Measurements from ENCODE around the gene PTPRK.

DNA sequence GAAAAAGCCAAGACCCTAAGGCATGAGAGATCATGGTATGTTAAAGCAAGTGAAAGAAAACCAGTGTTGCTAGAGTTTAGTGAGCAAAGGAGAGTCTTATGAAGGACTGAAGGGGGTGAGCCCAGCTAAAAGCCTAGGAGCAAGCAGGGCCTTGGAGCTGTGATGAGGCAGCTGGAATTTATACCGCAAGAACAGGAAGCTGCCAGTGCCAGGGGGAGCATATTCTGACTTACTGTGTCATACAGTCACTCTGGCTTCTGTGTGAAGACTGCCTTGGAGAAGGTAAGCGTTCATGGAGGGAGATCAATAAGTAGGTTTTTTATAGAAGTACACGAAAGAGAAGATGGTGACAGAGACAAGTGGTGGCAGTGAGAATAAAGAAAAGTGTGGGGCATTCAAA lies 310.6 kb downstream of the PTPRK start:
- no peak for TF ChIP-seq OSR1 (CRISPR knock-in tag; IDR thresholded peaks at IDR 0.05)
- TF ChIP-seq RARB (CRISPR knock-in tag; IDR thresholded peaks at IDR 0.05) = no peak
- TF ChIP-seq, protein P1, sequence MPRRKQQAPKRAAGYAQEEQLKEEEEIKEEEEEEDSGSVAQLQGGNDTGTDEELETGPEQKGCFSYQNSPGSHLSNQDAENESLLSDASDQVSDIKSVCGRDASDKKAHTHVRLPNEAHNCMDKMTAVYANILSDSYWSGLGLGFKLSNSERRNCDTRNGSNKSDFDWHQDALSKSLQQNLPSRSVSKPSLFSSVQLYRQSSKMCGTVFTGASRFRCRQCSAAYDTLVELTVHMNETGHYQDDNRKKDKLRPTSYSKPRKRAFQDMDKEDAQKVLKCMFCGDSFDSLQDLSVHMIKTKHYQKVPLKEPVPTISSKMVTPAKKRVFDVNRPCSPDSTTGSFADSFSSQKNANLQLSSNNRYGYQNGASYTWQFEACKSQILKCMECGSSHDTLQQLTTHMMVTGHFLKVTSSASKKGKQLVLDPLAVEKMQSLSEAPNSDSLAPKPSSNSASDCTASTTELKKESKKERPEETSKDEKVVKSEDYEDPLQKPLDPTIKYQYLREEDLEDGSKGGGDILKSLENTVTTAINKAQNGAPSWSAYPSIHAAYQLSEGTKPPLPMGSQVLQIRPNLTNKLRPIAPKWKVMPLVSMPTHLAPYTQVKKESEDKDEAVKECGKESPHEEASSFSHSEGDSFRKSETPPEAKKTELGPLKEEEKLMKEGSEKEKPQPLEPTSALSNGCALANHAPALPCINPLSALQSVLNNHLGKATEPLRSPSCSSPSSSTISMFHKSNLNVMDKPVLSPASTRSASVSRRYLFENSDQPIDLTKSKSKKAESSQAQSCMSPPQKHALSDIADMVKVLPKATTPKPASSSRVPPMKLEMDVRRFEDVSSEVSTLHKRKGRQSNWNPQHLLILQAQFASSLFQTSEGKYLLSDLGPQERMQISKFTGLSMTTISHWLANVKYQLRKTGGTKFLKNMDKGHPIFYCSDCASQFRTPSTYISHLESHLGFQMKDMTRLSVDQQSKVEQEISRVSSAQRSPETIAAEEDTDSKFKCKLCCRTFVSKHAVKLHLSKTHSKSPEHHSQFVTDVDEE (CRISPR knock-in tag; IDR thresholded peaks at IDR 0.05) = no peak
- TF ChIP-seq, protein P2, sequence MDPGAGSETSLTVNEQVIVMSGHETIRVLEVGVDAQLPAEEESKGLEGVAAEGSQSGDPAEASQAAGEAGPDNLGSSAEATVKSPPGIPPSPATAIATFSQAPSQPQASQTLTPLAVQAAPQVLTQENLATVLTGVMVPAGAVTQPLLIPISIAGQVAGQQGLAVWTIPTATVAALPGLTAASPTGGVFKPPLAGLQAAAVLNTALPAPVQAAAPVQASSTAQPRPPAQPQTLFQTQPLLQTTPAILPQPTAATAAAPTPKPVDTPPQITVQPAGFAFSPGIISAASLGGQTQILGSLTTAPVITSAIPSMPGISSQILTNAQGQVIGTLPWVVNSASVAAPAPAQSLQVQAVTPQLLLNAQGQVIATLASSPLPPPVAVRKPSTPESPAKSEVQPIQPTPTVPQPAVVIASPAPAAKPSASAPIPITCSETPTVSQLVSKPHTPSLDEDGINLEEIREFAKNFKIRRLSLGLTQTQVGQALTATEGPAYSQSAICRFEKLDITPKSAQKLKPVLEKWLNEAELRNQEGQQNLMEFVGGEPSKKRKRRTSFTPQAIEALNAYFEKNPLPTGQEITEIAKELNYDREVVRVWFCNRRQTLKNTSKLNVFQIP (CRISPR knock-in tag; IDR thresholded peaks at IDR 0.05; ENCODE audit: borderline replicate concordance, low read depth) = no peak
- TF ChIP-seq, protein P3, sequence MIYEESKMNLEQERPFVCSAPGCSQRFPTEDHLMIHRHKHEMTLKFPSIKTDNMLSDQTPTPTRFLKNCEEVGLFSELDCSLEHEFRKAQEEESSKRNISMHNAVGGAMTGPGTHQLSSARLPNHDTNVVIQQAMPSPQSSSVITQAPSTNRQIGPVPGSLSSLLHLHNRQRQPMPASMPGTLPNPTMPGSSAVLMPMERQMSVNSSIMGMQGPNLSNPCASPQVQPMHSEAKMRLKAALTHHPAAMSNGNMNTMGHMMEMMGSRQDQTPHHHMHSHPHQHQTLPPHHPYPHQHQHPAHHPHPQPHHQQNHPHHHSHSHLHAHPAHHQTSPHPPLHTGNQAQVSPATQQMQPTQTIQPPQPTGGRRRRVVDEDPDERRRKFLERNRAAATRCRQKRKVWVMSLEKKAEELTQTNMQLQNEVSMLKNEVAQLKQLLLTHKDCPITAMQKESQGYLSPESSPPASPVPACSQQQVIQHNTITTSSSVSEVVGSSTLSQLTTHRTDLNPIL (CRISPR knock-in tag; IDR thresholded peaks at IDR 0.05; ENCODE audit: low read depth) = no peak
- TF ChIP-seq SNAI2 (CRISPR knock-in tag; IDR thresholded peaks at IDR 0.05) = no peak
- TF ChIP-seq ESRRG (CRISPR knock-in tag; IDR thresholded peaks at IDR 0.05) = no peak

Data from SK-N-SH treated with all-trans-retinoic acid at 6 μM for 48 hours (cell line).